AG09319 (cell line): Measurements from ENCODE around the gene MRPS16.

ENCODE experiments used
- DNase-seq: peaks from one replicate; pipeline ENCODE4 v3.0.0-alpha.2; 2010; ENCODE audit warnings: low read depth; ENCODE audit errors: extremely low read depth
- TF ChIP-seq, protein P1 (sequence below): IDR thresholded peaks from 2 replicates; pipeline ENCODE4 v1.5.1; 2011; ENCODE audit warnings: low read depth, mild to moderate bottlenecking, inconsistent platforms, low read length, moderate library complexity

Gene MRPS16

DNA sequence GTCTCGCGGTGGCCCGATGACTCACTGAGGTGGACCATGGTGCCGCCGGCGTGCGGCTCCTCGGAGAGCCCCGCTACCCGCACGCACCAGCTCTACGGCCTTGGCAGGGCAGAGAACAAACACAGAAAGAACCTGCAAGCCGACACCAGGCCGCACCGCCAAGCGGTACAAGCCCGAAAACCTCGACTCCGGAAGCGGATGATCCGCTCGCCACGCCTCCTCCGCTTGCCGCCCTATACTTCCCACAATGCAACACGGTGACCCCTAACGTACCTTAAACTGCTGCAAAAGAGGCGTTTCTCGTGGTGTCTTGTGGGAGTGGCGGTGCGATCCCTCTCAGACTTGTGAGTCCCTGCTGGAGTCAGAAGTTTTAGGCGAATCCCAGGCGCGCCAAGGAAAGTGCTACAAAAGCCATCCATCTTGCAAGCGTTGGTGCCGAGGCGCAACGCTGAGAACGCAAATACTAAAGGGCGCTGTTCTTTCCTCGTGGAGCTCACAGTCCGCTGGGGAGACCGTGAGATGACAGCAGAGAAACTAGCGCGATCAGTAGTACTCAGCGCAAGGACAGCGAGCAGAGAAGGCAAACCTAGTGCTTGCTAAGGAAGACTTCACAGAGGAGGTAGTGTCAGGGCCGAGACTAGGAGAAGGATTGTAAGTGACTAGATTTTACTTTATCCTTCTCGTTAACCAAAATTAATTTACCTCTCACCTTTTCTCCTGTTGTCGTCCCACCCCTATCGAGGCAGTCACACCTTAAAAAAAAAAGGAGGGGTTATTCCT, at the start of gene MRPS16:
MRPS16 (minus strand) TSS at position 200 of the 780 bp plus-strand sequence; CDS start at position 38, 162 bp downstream.
- TF ChIP-seq, protein P1, sequence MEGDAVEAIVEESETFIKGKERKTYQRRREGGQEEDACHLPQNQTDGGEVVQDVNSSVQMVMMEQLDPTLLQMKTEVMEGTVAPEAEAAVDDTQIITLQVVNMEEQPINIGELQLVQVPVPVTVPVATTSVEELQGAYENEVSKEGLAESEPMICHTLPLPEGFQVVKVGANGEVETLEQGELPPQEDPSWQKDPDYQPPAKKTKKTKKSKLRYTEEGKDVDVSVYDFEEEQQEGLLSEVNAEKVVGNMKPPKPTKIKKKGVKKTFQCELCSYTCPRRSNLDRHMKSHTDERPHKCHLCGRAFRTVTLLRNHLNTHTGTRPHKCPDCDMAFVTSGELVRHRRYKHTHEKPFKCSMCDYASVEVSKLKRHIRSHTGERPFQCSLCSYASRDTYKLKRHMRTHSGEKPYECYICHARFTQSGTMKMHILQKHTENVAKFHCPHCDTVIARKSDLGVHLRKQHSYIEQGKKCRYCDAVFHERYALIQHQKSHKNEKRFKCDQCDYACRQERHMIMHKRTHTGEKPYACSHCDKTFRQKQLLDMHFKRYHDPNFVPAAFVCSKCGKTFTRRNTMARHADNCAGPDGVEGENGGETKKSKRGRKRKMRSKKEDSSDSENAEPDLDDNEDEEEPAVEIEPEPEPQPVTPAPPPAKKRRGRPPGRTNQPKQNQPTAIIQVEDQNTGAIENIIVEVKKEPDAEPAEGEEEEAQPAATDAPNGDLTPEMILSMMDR = no peak
- peak; percentile 87 for DNase-seq

DNA sequence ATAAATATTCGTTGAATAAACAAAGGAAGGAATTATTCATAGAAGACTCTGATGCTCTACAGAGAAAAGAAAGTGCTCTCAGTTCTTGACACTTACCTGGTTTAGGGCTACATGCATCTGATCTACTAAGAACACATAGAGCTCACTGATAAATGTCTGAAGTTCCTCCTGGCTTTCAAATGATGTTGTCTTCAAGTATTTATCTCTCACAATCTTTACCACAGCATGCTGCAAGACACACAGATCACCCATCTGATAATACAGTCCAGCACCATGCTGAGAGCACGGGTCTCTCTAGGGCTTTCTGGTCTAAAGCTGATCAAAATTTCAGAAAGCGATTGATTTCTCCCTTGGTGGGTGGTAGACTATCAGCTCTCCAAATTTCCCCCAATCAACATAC, 44.5 kb upstream of the MRPS16 start:
- TF ChIP-seq, protein P1 = no peak
- no peak for DNase-seq

GRCh38 chr10:73293461-73293860, 41.0 kb upstream of the MRPS16 start:
- no peak for DNase-seq
- TF ChIP-seq, protein P1 = no peak

DNA sequence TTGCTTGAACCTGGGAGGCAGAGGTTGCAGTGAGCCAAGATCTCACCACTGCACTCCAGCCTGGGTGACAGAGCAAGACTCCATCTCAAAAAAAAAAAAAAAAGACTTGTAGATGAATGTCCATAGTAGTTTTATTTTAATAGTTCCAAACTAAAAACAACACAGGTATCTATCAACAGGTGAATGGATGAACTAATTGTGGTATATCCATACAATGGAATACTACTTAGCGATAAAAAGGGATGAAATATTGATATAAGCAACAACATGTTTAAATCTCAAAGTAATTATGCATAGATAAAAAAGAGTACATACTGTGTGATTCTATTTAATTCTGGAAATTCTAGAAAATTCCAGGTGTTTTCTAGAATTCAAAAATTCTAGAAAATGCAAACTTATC, 37.5 kb upstream of the MRPS16 start:
- no peak for DNase-seq
- TF ChIP-seq, protein P1 = no peak

- TF ChIP-seq, protein P1 = no peak
- no peak for DNase-seq
These were observed 35.0 kb upstream of the MRPS16 start for GRCh38 chr10:73287441-73287840.

- DNase-seq = no peak
- TF ChIP-seq, protein P1 = no peak
These were observed 28.7 kb upstream of the MRPS16 start for GRCh38 chr10:73281097-73281496.

DNA sequence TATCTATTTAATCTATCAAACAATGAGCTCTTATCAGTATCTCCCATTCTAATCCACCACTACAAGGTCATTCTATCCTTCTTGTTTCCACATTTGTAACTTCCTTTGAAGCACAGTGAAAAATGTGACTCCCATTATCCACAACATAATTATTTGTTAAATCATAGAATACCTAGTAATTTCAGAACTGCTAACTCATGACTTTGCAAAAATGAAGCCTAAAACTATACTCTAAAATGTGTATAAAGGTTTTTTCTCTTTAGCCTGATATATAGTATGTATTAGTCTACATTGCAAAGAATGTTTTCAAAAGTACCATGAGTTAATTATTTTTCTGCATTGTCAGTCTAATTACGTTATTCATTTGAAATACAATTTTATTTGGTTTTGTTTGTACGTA, 12.0 kb upstream of the MRPS16 start:
- DNase-seq = no peak
- TF ChIP-seq, protein P1 = no peak
